NB4 (cell line): ENCODE results near the gene PHETA1.

Experiments used
- DNase-seq: peaks from one replicate; pipeline ENCODE4 v3.0.0; 2010; ENCODE audit warnings: low read depth
- H3K4me3 ChIP-seq: one replicate; pipeline ENCODE4 v1.5.1; 2011; ENCODE audit warnings: mild to moderate bottlenecking, low read depth, low read length, moderate library complexity
- CTCF ChIP-seq: IDR thresholded peaks from one replicate; pipeline ENCODE4 v1.5.1; 2012; ENCODE audit warnings: low read depth, low read length
- MAX ChIP-seq: IDR thresholded peaks from 2 replicates; pipeline ENCODE4 v1.6.1; 2011; ENCODE audit warnings: low read depth, low read length
- MYC ChIP-seq: IDR thresholded peaks from 2 replicates; pipeline ENCODE4 v1.6.1; 2011; ENCODE audit warnings: low read depth, low read length
- POLR2A ChIP-seq: IDR thresholded peaks from 2 replicates; pipeline ENCODE4 v1.6.1; 2011; ENCODE audit warnings: mild to moderate bottlenecking; ENCODE audit not compliant: insufficient read length; ENCODE audit errors: extremely low read depth

The PHETA1 gene

GRCh38 chr12:111412830-111413441 lies 44.0 kb upstream of the PHETA1 start:
- DNase-seq: no peak
- H3K4me3 ChIP-seq: no peak overlapping the region
- no peak for TF ChIP-seq CTCF
- no peak for TF ChIP-seq MAX
- no peak for TF ChIP-seq MYC
- no peak for TF ChIP-seq POLR2A

GRCh38 chr12:111412007-111412829 lies 43.3 kb upstream of the PHETA1 start:
- peak overlapping the region; percentile 37 for H3K4me3 ChIP-seq
- peak; percentile 81 for DNase-seq
- TF ChIP-seq CTCF (no peak), MYC (peak; percentile 44; the same call in 1 of the 2 replicates), POLR2A (no peak), MAX (0 out of 2 replicates have a peak, but pooled peaks have one; percentile 43)

GRCh38 chr12:111411185-111411764 lies 42.4 kb upstream of the PHETA1 start:
- H3K4me3 ChIP-seq: peak overlapping the region; percentile 37
- TF ChIP-seq CTCF (no peak), POLR2A (no peak), MYC (no peak), MAX (no peak)
- no peak for DNase-seq

- peak overlapping the region; percentile 52 for H3K4me3 ChIP-seq
- DNase-seq: peak; percentile 45
- TF ChIP-seq POLR2A: no peak
- no peak for TF ChIP-seq CTCF
- no peak for TF ChIP-seq MAX
- no peak for TF ChIP-seq MYC
These were observed 41.7 kb upstream of the PHETA1 start for GRCh38 chr12:111410431-111411184.

GRCh38 chr12:111409780-111410430 lies 41.0 kb upstream of the PHETA1 start:
- TF ChIP-seq MAX: peak; percentile 78; the same call in 1 of the 2 replicates
- no peak for TF ChIP-seq POLR2A
- peak; percentile 47; the same call in 1 of the 2 replicates for TF ChIP-seq MYC
- no peak for TF ChIP-seq CTCF
- peak overlapping the region; percentile 93 for H3K4me3 ChIP-seq
- peak; percentile 100 for DNase-seq
